ENCODE results near the gene PDE4C. TPM values are rescaled to one million over a fixed set of nuclear protein-coding genes. Genes with fewer than 3 reads are reported as not detected.

Gene PDE4C
- total RNA-seq (2022; extraction: Qiagen RNA extraction): 0.24 to 0.49 TPM (median 0.28 TPM) in 4 of 5 replicates, not detected in the other

GRCh38 chr19:18225702-18226468 is at the start of gene PDE4C:
TSS of gene PDE4C (minus strand) at chr19:18226438. CDS start at chr19:18226415, 23 bp downstream.

GRCh38 chr19:18274219-18274780 is 48.1 kb upstream of the PDE4C start, which contains the start of gene IQCN:
TSS of gene IQCN (minus strand) at chr19:18274452. CDS start at chr19:18269478, 4,974 bp downstream.

GRCh38 chr19:18203863-18204393 is 22.3 kb downstream of the PDE4C start, which contains the start of gene RAB3A:
TSS of gene RAB3A (minus strand) at chr19:18204042. CDS start at chr19:18202740, 1,302 bp downstream.

GRCh38 chr19:18192673-18193387 is 33.4 kb downstream of the PDE4C start, which contains the start of gene MPV17L2:
TSS of gene MPV17L2 (plus strand) at chr19:18193218. CDS start at chr19:18193282, 64 bp downstream.

Other genes starting within 250 kb of the PDE4C start
- 38.1 to 52.5 TPM (median 48.2 TPM) in 5 replicates for gene ARRDC2, start 218.3 kb downstream of the PDE4C start, total RNA-seq (2022; extraction: Qiagen RNA extraction)
- not detected in 5 replicates for gene IL12RB1, start 139.5 kb downstream of the PDE4C start, total RNA-seq (2022; extraction: Qiagen RNA extraction)
- 1.5 to 2.4 TPM (median 2.1 TPM) in 5 replicates for gene MAST3, start 128.7 kb downstream of the PDE4C start, total RNA-seq (2022; extraction: Qiagen RNA extraction)
- 2.7 to 11.5 TPM (median 9.3 TPM) in 5 replicates for gene PIK3R2, start 73.3 kb downstream of the PDE4C start, total RNA-seq (2022; extraction: Qiagen RNA extraction)
- 10.8 to 19.8 TPM (median 14.4 TPM) in 5 replicates for gene IFI30, start 52.6 kb downstream of the PDE4C start, total RNA-seq (2022; extraction: Qiagen RNA extraction)
- 8.3 to 12.8 TPM (median 11.2 TPM) in 5 replicates for gene MPV17L2, start 33.2 kb downstream of the PDE4C start, total RNA-seq (2022; extraction: Qiagen RNA extraction)
- gene RAB3A, start 22.4 kb downstream of the PDE4C start, total RNA-seq (2022; extraction: Qiagen RNA extraction): 0.41 to 1.1 TPM (median 0.77 TPM) in 5 replicates
- 0.40 to 0.77 TPM (median 0.64 TPM) in 5 replicates for gene IQCN, start 48.0 kb upstream of the PDE4C start, total RNA-seq (2022; extraction: Qiagen RNA extraction)
- 23.8 to 57.9 TPM (median 47.3 TPM) in 5 replicates for gene JUND, start 55.2 kb upstream of the PDE4C start, total RNA-seq (2022; extraction: Qiagen RNA extraction)
- gene LSM4, start 96.6 kb upstream of the PDE4C start, total RNA-seq (2022; extraction: Qiagen RNA extraction): 220 to 248 TPM (median 240 TPM) in 5 replicates
- gene PGPEP1, start 114.2 kb upstream of the PDE4C start, total RNA-seq (2022; extraction: Qiagen RNA extraction): 1.5 to 4.4 TPM (median 2.9 TPM) in 5 replicates
- gene GDF15, start 159.7 kb upstream of the PDE4C start, total RNA-seq (2022; extraction: Qiagen RNA extraction): 14.5 to 31.3 TPM (median 24.7 TPM) in 5 replicates
- 0.06 TPM in 1 of 5 replicates, not detected in the others for gene LRRC25, start 171.2 kb upstream of the PDE4C start, total RNA-seq (2022; extraction: Qiagen RNA extraction)
- gene SSBP4, start 193.0 kb upstream of the PDE4C start, total RNA-seq (2022; extraction: Qiagen RNA extraction): 36.0 to 47.5 TPM (median 45.6 TPM) in 5 replicates
- gene ISYNA1, start 211.7 kb upstream of the PDE4C start, total RNA-seq (2022; extraction: Qiagen RNA extraction): 30.5 to 45.1 TPM (median 41.8 TPM) in 5 replicates

Data from A549 treated with Mapracorat at 1 μM for 4 hours (cell line).